H9 (cell line): ENCODE results near the gene MAN1A1. TPM values are rescaled to one million over a fixed set of nuclear protein-coding genes. Genes with fewer than 3 reads are reported as not detected.

ENCODE experiments used
- DNase-seq: peaks from one replicate; pipeline ENCODE4 v3.0.0-alpha.2; 2017
- H2AFZ ChIP-seq: one replicate; pipeline ENCODE4 v1.6.1; 2013; ENCODE audit warnings: mild to moderate bottlenecking, low read length, control low read depth, moderate library complexity
- H2AK5ac ChIP-seq: 2 replicates; pipeline ENCODE4 v1.6.1; 2013; ENCODE audit warnings: low read length, control low read depth, mixed read lengths; ENCODE audit not compliant: insufficient read length
- H2BK120ac ChIP-seq: one replicate; pipeline ENCODE4 v1.6.1; 2013; ENCODE audit warnings: low read depth, mild to moderate bottlenecking, low read length, control low read depth, inconsistent platforms; ENCODE audit not compliant: poor library complexity, severe bottlenecking
- H2BK12ac ChIP-seq: 2 replicates; pipeline ENCODE4 v1.6.1; 2013; ENCODE audit warnings: low read length, control low read depth, mixed read lengths, low read depth; ENCODE audit not compliant: insufficient read length
- H2BK15ac ChIP-seq: 2 replicates; pipeline ENCODE4 v1.6.1; 2013; ENCODE audit warnings: low read depth, low read length, control low read depth
- H2BK20ac ChIP-seq: one replicate; pipeline ENCODE4 v1.6.1; 2013; ENCODE audit warnings: low read depth, mild to moderate bottlenecking, low read length, control low read depth, inconsistent platforms; ENCODE audit not compliant: poor library complexity, severe bottlenecking
- H2BK5ac ChIP-seq: 2 replicates; pipeline ENCODE4 v1.6.1; 2013; ENCODE audit warnings: low read length, control low read depth, mixed read lengths; ENCODE audit not compliant: insufficient read length
- H3K14ac ChIP-seq: 2 replicates; pipeline ENCODE4 v1.6.1; 2013; ENCODE audit warnings: low read length, control low read depth; ENCODE audit not compliant: insufficient read depth
- H3K18ac ChIP-seq: 2 replicates; pipeline ENCODE4 v1.6.1; 2013; ENCODE audit warnings: low read depth, mild to moderate bottlenecking, mixed read lengths, low read length, control low read depth; ENCODE audit not compliant: insufficient read length
- H3K23ac ChIP-seq: 2 replicates; pipeline ENCODE4 v1.6.1; 2013; ENCODE audit warnings: low read length, control low read depth, mixed read lengths, low read depth; ENCODE audit not compliant: insufficient read length
- H3K23me2 ChIP-seq: 2 replicates; pipeline ENCODE4 v1.6.1; 2013; ENCODE audit warnings: low read depth, mild to moderate bottlenecking, mixed read lengths, low read length, control low read depth; ENCODE audit not compliant: insufficient read length, poor library complexity, severe bottlenecking
- H3K27ac ChIP-seq: 2 replicates; pipeline ENCODE4 v1.5.1; 2013; ENCODE audit warnings: low read length, control low read depth, mixed read lengths, low read depth; ENCODE audit not compliant: insufficient read length
- H3K27me3 ChIP-seq: 2 replicates; pipeline ENCODE4 v1.6.1; 2013; ENCODE audit warnings: low read length, control low read depth, inconsistent platforms; ENCODE audit not compliant: insufficient read depth
- H3K4ac ChIP-seq: 2 replicates; pipeline ENCODE4 v1.6.1; 2013; ENCODE audit warnings: low read depth, mild to moderate bottlenecking, control low read depth, inconsistent platforms, low read length, moderate library complexity
- H3K4me1 ChIP-seq: 2 replicates; pipeline ENCODE4 v1.6.1; 2013; ENCODE audit warnings: low read length, control low read depth, inconsistent platforms; ENCODE audit not compliant: insufficient read depth
- H3K4me2 ChIP-seq: 2 replicates; pipeline ENCODE4 v1.6.1; 2013; ENCODE audit warnings: low read length, control low read depth, mixed read lengths; ENCODE audit not compliant: insufficient read length, insufficient read depth
- H3K56ac ChIP-seq: 2 replicates; pipeline ENCODE4 v1.6.1; 2013; ENCODE audit warnings: low read depth, mild to moderate bottlenecking, mixed read lengths, low read length, control low read depth; ENCODE audit not compliant: insufficient read length
- H3K79me1 ChIP-seq: 2 replicates; pipeline ENCODE4 v1.6.1; 2013; ENCODE audit warnings: low read depth, mild to moderate bottlenecking, moderate library complexity, low read length, control low read depth, inconsistent platforms; ENCODE audit not compliant: insufficient read depth, poor library complexity, severe bottlenecking
- H3K79me2 ChIP-seq: 2 replicates; pipeline ENCODE4 v1.6.1; 2013; ENCODE audit warnings: low read length, control low read depth, inconsistent platforms; ENCODE audit not compliant: insufficient read depth
- H3K9ac ChIP-seq: 2 replicates; pipeline ENCODE4 v1.6.1; 2013; ENCODE audit warnings: low read length, control low read depth, mixed read lengths; ENCODE audit not compliant: insufficient read length; ENCODE audit errors: extremely low read depth
- H3K9me3 ChIP-seq: one replicate; pipeline ENCODE4 v1.6.1; 2013; ENCODE audit warnings: low read depth, low read length, inconsistent platforms; ENCODE audit not compliant: control insufficient read depth
- H3T11ph ChIP-seq: one replicate; pipeline ENCODE4 v1.6.1; 2013; ENCODE audit warnings: mild to moderate bottlenecking, low read length, control low read depth, inconsistent platforms
- H4K20me1 ChIP-seq: one replicate; pipeline ENCODE4 v1.6.1; 2013; ENCODE audit not compliant: control insufficient read depth, insufficient read length, insufficient read depth
- H4K5ac ChIP-seq: 2 replicates; pipeline ENCODE4 v1.6.1; 2013; ENCODE audit warnings: low read depth, mild to moderate bottlenecking, mixed read lengths, low read length, control low read depth; ENCODE audit not compliant: insufficient read length
- H4K8ac ChIP-seq: replicated peaks from 2 replicates; pipeline ENCODE4 v1.6.1; 2013; ENCODE audit warnings: low read length, control low read depth, mixed read lengths, low read depth; ENCODE audit not compliant: insufficient read length
- H4K91ac ChIP-seq: 2 replicates; pipeline ENCODE4 v1.6.1; 2013; ENCODE audit warnings: low read depth, mild to moderate bottlenecking, moderate library complexity, mixed read lengths, low read length, control low read depth; ENCODE audit not compliant: insufficient read length
- H3K27ac Mint-ChIP-seq, 3 experiments: 2 replicates in 2 of 3; 3 replicates in 1 of 3; pipeline ENCODE4 v1.8.0; 2020 to 2021; ENCODE audit warnings: mixed read lengths in 3 of 3, mild to moderate bottlenecking in 1 of 3, moderate library complexity in 1 of 3
- H3K27me3 Mint-ChIP-seq: 2 replicates; pipeline ENCODE4 v1.8.0; 2021; ENCODE audit warnings: low read depth, mild to moderate bottlenecking, moderate library complexity, mixed read lengths
- H3K36me3 Mint-ChIP-seq, 3 experiments: 2 replicates in 2 of 3; 3 replicates in 1 of 3; pipeline ENCODE4 v1.8.0; 2020 to 2021; ENCODE audit warnings: low read depth in 3 of 3, mixed read lengths in 3 of 3; ENCODE audit not compliant: insufficient read depth in 1 of 3
- H3K4me1 Mint-ChIP-seq, 2 experiments: 2 replicates each; pipeline ENCODE4 v1.8.0; 2020; ENCODE audit warnings: mixed read lengths in 2 of 2
- H3K4me3 Mint-ChIP-seq, 2 experiments: 2 replicates in 1 of 2; 3 replicates in 1 of 2; pipeline ENCODE4 v1.8.0; 2020 to 2021; ENCODE audit warnings: mild to moderate bottlenecking in 2 of 2, mixed read lengths in 2 of 2, moderate library complexity in 1 of 2
- H3K9me3 Mint-ChIP-seq, 2 experiments: 2 replicates in 1 of 2; 3 replicates in 1 of 2; pipeline ENCODE4 v1.8.0; 2020; ENCODE audit warnings: mild to moderate bottlenecking in 2 of 2, mixed read lengths in 2 of 2, moderate library complexity in 1 of 2
- CTCF ChIP-seq: fragments of 200-600 bp; sonication (generic); conservative IDR thresholded peaks from 3 replicates; pipeline ENCODE4 v1.8.0; 2021; ENCODE audit warnings: antibody characterized with exemption, mild to moderate bottlenecking
- WGBS: extraction: QIAGEN DNeasy Blood & Tissue Kit; methylation state at CpG from one replicate; pipeline ENCODE4 v1.1.7; 2013; ENCODE audit warnings: missing lambda C conversion rate, low lambda C conversion rate, mixed read lengths; ENCODE audit not compliant: insufficient read length; ENCODE audit errors: extremely low coverage; 5-methylcytosine and 5-hydroxymethylcytosine counted together
- total RNA-seq: library from RNA; stranded (reverse); gene quantifications from 2 replicates; pipeline ENCODE4 v1.2.1, GENCODE V29; 2021

MAN1A1 gene
- total RNA-seq, 1 experiment from 2014 or later, result 1.6 TPM

- Histone ChIP-seq H3K23ac (no peak overlapping the region), H3T11ph (no peak overlapping the region), H3K27me3 (no peaks in the 10 kb centered on the region), H3K4me1 (peaks cover 3% of the 10 kb centered on the region; the same call in 1 of the 2 replicates), H3K79me1 (no peaks in the 10 kb centered on the region), H3K4me2 (no peak overlapping the region), H2BK20ac (no peak overlapping the region), H2AK5ac (no peak overlapping the region), H2BK5ac (no peak overlapping the region), H2BK120ac (no peak overlapping the region), H2BK15ac (no peak overlapping the region), H3K14ac (no peak overlapping the region), H4K8ac (no peak overlapping the region), H3K79me2 (no peaks in the 10 kb centered on the region), H3K4ac (no peak overlapping the region), H4K91ac (no peak overlapping the region), H3K56ac (no peak overlapping the region), H4K20me1 (no peaks in the 10 kb centered on the region), H2AFZ (no peak overlapping the region), H3K18ac (no peak overlapping the region), H3K23me2 (no peaks in the 10 kb centered on the region), H4K5ac (no peak overlapping the region), H3K9me3 (no peaks in the 10 kb centered on the region), H2BK12ac (no peak overlapping the region), H3K9ac (no peak overlapping the region), H3K27ac (no peak overlapping the region)
- no peak for TF ChIP-seq CTCF
- DNase-seq, result no peak
- Mint-ChIP-seq H3K4me3 (no peak overlapping the region; a peak in 1 of 5 replicates), H3K27me3 (no peaks in the 10 kb centered on the region), H3K36me3 (no peaks in the 10 kb centered on the region), H3K27ac (no peak overlapping the region), H3K4me1 (peaks cover 21 to 25% of the 10 kb centered on the region in 2 experiments), H3K9me3 (no peaks in the 10 kb centered on the region)
- no CpG with 5 or more reads among the region's 5 CpGs for WGBS
Measured at GRCh38 chr6:119337252-119337651, 12.3 kb downstream of the MAN1A1 start.
